Activated CD8-positive, alpha-beta memory T cell treated with anti-CD3 and anti-CD28 coated beads, Interleukin-2, amount 50 U/mL, for 4 hours (primary cell): ENCODE measurements around the gene PRKAR1B.

Experiments
- DNase-seq: peaks from one replicate; pipeline ENCODE4 v3.0.0-alpha.2; 2020

Gene PRKAR1B

DNA sequence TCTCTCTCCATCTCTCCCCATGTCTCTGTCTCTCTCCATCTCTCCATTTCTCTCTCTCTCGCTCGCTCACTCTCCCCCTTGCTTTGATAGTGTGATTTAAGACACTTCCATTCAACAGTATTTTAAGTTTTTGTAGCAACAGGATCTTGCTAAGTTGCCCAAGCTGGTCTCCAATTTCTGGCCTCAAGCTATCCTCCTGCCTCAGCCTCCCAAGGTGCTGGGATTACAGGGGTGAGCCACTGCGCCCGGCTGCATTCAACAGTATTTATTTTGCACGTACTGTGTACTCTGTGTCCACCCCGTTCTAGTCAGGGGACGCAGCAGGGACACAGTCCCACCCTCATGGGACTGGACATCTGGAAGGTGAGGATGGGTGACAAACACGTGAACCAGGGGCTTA, 193.0 kb downstream of the PRKAR1B start:
- no peak for DNase-seq

DNA sequence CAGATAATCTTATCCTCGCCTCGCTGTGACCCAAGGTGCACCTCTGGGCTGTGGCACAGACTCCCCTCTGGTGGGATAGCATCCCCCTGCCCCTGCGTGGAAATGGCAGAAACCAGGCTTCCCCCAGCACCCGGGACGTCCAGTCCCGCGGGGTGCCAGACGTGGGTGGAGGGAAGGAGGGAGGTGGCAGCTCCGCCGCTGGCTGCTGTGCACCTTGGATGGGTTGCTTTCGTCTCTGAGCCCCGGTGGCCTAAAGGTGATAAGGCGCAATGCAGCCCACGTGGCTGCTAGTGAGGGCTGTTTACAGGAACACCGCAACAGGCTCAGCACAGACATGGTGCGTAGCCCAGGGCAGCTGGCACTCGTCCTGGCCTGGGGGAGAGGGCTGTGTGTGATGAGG, 193.8 kb downstream of the PRKAR1B start:
- DNase-seq = no peak

DNA sequence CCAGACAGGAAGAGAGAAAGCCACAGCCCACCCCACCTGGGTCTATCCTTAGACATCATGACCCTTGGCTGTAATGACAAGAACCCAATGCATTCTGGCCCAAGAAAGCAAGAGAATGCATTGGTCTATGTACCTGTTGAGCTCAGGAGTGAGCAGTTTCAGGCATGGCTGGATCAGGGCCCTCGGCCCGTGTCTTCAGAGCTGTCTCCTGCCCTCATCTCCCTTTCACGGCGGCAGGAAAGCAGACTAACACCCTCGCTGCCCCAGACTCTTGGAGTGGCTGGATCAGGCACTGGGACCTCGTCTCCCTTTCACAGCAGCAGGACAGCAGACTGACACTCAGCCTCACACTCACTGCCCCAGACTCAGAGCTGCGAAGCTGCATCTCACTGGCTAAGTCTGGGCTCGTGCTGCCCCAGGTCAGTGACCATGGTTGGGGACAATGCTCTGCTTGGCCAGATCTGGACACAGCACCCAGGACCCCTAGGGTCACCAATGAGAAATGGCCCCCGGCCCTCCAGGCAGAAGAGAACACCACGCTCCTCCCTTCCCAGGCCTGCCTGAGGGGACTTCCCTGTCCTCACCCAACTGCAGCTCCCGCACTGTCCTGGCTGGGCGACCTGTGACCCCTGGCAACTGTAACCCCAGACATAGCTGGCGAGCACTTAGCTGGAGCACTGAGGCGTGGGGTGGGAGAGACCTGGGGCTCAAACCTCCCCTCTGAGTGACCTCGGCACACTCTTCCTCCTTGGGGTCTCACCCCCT, 194.5 kb downstream of the PRKAR1B start:
- no peak for DNase-seq

DNA sequence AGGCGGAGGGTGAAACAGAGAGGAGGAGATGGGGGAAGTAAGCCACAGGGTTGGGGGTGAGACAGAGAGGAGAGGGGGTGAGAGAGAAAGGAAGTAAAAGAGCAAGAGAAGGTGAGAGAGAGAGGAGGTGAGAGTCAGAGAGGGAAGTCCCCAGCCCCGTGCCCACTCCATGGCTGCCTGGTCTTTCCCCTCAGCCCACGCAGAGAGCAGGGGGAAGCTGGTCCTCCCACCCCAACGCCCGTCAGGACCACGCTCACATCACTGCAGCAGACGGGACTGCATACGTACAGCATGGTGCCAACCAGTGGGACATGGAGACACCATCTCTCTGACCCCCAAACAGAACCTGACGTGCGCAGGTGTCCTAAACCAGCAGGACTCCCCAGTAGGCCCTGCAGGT, 195.3 kb downstream of the PRKAR1B start:
- no peak for DNase-seq

DNA sequence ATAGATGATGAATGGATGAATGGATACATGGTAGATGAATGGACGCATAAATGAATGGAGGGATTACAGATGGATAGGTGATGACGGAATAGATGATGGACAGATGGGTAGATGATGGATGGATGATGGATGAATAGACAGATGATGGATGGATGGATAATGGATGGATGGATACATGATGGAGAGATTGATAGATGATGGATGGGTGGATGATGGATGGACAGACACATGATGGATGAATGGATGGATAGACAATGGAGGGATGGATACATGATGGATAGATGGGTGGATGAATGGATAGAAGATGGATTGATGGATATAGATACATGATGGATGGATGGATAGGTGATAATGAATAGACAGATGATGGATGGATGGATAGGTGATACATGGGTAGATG, 198.6 kb downstream of the PRKAR1B start:
- no peak for DNase-seq

DNA sequence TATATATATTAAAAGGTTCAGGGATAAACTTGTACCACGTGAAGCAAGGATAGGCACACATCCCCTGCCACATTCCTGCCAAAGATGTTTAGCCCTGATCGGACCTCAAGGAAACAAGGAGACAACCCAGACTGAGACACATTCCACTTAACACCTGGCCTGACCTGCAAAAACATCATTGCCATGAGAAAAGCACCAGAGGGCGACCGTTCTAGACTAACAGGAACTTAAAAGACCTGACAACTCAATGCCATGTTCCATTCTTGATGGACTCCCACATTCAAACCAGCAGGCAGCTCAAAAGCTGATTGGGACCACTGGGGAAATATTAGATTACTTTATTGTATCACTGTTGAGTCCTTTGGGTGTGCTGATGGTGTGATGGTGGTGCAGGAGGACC, 199.4 kb downstream of the PRKAR1B start:
- DNase-seq = no peak

DNA sequence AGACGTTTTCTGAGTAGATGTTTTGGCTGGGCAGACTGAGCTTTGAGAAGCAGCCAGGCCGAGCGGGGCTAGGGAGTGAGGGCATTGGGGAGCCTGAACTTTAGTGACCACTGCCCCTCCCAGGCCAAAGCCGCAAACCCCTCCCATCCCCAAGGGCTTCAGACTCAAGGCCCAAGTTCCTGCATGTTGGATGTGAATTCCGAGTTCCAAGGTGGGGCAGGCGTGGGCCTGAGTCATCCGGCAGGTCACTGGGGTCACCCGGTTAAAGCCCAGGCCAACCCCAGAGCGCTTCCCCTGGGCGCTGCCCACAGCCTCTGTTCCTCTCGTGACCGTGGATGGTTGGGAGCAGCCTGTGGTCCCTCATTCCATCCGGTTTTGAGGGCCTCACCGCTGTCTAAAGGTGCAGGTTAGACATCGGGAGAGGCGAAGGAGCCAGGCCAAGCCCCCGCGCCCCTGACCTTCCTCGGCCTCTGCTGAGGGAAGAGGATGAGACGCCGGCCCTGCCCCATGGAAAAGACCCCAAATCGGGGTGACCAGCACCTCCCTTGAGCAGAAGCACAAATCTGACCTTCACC, 200.5 kb downstream of the PRKAR1B start:
- no peak for DNase-seq

DNA sequence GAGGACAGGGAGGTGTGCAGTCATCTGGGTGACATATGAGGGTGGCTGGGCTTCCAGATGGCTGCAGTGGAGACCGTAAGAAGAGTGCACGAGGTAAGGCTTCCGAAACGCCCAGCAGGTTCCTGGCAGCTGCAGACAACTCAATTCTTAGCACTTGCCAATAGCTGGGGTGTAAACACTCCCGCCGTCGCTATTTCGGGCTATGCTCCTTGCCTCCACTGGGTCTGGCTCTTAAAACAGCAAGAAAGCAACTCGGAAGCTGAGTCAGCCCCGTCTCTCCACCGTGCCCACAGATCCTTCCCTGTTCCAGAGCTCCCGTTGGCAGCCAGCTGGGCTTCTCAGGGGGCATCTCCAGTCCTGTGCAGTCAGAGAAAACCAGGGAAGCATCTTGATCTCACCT, 201.3 kb downstream of the PRKAR1B start:
- DNase-seq = no peak

DNA sequence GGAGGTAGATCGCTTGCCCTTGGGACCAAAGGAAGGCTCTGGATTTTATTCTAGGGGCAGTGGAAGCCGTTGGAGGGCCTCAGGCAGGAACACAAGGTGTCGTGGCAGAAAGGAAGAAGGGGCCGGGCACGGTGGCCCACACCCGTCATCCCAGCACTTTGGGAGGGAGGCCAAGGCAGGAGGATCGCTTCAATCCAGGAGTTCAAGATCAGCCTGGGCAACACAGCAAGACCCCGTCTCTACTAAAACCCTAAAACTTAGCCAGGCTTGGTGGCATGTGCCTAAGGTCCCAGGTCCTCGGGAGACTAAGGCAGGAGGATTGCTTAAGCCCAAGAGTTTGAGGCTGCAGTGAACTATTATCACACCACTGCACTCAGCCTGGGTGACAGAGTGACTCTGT, 202.3 kb downstream of the PRKAR1B start:
- no peak for DNase-seq

DNA sequence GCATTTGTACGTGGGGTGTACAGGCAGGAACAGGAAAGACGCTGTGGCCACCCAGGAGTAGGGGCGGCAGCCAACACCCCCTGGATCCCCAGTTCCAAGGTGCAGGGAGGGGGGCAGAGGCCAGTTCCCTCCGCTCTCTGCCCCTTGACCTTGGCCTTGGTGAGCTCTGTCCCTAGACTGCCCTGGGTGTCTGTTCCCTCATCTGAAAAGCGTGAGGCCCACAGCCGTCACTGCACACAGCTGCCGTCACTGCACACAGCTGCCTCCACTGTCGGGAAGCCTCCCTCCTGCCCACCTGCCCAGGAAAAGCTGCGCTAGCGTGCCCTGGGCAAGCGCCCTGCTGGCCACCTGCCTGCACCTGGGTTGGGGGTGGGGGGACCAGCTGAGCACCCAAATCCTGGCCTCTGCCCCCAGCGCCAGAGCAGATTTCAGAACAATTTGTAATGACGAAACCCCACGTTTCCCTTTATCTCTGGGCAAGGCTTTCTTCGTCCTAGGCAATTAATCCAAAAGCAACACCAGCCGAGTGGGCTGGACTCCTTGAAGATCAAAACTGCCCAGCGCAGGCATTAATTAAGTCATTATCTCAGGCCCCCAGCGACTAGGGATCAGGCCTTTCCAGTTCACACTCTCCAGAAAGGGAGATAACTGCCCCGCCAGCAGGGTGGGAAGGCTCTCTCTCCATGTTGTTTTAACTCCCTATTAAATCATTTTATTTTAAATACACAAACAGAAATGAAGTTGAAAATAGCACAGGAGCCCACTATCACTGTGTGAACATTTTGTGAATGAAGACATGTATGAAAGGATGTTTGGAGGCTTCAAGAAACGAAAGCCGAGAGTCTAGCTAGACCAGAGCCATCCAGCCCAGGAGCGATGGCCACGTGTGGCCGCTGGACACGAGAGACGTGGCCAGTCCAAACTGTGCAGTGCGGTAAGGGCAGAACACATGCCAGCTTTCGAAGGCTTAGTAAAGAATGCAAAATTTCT, 203.4 kb downstream of the PRKAR1B start:
- DNase-seq = no peak

DNA sequence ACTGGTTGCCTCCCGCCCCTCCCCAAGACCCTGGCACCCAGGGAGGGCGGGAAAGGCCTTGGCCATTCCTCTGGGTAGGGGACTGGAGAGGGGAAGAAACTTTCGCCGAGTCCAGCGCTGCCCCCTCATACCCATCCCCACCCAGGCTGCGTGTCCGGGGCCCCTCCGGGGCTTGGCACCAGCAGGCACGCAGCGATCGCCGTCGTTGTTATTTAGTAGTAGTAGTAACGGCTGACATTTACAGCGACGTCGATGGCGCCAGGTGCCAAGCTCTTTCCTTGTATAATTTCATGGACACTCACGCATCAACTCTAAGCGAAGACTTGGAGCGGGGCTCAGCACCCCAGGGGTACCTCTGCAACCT, 204.1 kb downstream of the PRKAR1B start:
- no peak for DNase-seq

DNA sequence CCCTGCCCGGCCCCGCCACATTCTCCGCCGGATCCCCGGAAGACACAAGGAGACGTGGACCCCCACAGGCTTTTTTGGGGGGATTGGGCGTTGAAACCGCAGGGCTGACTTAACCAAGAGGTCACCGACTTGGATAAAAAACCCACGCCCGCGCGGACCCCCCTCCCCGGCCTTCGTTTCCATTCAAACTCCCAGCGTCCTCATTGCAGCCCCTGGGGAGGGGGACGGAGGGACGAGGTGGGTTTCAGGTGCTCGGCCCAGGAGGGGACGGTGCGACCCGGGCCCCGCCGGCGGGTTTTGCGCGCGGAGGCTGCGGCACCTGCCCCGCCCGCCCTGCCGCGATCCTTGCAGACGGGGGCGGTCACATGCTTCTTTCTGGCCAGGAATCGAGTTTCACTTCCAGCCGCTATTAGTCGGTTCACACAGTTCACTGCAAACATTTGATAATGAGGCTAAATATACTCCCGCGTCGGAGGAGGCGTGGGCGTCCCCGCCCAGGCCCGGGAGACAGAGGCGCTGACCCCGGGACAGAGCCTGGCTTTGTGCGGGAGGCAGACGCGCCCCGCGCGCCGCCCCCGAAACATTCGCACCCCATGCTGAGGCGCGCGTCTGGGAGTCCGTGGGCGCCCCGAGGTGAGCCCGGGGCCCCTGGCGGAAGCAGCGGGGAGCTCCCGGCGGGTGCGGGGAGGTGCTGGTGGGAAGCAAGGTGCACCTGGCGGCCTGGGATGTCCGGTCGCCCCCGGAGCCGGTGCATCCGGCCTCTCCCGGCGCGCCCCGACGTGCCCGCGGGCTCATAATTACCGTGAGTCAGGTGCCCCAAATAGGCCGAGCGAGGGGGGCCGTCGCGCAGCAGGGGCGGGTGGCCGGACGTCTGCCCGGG, 204.8 kb downstream of the PRKAR1B start:
- DNase-seq = no peak

DNA sequence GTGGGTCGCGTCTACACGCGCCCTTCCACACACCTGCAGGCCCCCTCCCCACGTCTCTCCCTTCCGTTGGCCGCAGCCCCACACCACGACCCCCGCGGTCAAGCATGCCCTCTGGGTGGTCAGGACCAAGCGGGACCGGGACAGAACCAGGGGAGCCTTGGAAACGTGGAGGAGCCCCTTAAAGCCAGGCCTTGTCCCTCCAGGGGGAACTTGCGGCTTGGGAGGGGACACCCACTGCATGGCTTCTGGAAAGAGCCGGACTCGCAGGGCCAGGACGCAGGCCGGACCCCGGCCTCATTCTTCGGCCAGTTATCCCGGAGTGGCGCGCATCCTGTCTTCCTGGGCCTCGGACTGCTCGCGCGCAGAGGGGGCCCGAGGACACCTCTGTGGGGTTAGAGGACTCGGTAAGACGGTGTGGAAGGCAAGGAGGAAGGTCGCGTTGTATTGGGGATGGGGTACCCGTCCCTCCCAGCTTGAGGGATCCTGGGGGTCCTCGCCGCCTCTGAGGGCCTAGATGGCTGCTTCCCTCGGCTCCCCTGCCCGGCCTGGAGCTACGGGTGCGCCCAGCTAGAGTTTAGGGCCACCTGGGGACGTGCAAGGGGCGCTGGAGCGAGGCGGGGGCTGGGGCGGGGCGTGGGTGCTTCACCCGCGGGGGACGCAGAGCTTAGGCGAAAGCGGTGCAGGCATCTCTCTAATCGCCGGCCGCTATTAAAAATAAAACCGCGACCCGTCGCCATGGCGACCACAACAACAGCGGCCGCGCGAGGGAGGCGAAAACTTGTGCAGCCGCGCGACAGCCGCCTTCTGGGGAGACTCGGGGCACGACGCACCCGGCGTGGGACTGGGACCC, 205.6 kb downstream of the PRKAR1B start:
- no peak for DNase-seq

DNA sequence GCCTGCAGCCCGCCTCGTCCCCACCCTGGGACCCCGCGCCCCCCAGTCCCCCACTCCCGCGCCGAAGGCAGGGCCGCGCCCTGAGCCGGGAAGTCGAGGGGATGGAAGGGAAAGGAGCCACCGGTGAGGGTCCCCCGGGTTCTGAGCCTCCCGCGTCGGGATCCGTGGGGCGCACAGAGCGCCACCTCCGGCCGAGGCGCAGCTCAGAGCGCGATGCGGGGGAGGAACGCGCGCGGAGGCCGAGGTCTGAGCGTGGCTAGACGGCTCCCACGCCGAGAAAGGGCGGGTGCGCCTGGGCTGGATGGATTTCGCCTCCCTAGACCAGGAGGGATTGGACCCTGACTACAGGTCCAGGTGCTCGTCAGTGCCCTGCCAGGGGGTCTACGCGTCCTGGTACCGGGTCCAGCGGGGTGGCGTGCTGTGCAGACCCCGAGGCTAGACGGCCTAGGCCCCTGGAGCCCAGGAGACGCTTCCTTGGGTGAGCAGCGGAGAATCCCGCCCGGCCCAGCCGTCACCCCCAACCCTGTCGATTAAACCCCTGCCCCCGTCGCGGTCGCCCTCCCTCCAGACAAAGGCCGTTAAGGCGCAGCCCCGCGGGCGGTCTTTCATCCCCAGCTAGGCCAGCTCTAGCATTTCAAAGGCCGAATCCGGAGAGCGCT, 206.4 kb downstream of the PRKAR1B start:
- no peak for DNase-seq

DNA sequence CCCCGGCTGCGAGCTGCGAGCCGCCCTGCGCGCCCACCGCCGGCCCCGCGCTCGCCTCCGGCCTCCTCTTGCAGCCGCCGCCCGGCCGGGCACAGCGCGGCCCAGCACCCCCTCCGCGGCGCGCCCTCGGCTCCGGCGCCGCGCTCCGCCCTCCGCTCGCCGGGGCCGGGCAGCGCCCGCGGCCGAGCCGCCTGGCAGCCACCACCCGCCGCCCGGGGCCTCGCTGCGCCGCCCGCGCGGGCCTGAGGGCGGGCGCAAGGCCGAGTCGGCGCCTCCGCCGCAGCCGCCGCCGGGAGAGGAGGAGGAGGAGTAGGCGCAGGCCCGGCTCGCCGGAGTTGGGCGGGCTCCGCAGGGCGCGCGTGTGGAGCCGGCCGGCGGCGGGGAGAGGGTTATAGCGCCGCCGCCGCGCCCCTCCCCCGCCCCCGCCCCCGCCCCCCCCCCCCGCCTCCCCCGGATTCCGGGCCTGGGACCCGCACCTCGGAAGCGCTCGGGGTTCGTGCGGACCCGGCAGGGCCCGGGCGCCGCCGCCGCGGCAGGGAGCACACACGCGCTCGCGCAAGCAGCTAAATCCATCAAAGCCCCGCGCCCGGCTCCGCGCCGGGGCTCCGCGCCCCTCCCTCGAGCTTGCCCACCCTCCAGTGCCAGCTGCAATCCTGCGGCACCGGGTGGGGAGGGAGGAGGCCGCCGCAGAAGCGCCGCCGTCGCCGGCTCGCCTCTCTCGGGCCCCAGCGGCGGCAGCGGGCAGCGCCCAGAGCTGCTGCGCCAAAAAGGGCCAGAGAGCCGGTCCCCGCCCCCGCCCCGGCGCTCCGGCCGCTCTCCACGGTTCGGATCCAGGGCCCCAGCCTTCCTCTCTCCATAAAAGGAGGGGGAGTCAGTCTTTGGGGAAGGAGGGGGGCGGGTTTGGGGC, 207.3 kb downstream of the PRKAR1B start, which contains the start of gene PDGFA:
Gene PDGFA (minus strand): TSS at position 363 of the 907 bp plus-strand sequence. CDS start 845 bp downstream, outside the sequence.
- DNase-seq = no peak

DNA sequence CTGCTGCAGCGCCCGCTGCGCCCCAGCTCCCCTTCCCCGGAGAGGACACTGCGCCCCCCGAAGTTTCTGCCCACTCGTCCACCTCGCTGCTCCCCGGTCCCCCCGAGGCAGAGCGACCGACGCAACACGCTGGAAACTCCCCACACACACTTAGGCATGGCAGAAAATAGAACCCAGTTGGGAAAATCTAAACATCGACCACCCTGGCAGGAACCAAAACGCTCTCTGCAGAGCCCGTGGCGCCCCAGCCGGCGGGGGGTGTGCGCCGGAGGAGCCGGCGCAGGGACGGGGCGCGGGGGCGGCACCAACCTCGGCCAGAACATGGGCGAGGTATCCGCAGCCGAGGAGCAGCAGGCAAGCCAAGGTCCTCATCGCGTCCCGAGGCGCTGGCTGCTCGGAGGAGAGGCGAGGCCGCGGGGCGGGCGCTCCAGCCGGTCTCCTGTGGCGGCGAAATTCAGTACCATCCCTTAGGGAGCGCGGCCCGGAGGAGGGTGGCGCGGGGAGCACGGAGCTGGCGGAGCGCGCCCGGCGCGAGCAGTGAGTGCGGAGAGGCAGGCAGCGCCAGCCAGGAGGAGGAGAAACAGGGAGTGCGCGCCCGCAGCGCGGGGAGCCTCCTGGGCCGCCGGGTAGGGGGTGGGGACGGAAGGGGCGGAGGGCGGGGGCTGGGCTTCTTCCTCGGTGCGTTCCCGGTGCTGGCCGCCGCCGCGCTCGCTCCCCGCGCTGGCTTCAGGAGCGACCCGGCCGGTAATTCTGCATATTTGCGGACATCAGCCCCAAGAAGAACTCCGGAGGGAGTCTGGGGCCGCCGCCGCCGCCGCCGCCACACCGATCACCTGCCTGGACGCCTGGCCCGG, 208.2 kb downstream of the PRKAR1B start:
- DNase-seq = peak; percentile 35

DNA sequence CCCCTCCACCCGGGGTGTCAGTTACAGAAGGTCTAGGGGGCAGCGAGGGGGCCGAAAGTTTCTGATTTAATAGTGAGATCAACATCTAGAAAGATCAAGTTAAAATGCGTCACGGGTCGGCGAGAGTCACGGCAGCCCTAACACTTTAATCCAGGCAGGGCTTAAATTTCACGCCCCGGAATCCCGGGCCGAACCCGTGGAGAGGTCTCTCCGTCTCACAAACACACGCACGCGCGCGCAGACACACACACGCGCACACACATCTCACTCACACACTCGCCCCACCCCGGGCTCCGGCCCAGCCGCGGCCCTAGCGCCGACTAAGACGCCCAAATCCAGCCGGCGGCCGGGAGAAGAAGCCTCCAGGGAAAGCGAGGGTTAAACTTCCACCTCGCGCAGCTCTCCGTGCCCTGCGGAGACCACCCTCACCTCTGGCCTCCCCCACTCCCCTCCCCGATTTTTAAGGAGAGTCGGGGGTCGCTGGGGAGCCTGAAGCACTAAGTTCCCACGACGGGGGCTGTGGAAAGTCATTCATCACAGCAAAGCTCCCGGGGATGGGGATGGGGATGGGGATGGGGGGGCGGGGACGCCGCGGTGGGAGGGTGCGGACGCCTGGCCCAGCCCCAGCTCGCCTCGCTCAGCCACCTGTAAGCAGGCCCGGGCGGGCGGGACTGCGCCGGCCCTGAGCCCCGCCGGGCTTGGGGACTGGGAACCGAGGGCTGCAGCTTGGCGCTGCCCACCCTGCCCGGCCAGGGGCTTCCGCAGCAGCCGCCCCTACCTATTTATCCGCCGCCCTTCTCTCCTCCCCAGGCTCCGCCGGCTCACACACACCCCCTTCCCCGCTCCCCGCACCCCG, 209.1 kb downstream of the PRKAR1B start:
- no peak for DNase-seq
